Tibial nerve (tissue), 4 donors: ENCODE data around the gene PRPSAP1. TPM values are rescaled to one million over a fixed set of nuclear protein-coding genes. Genes with fewer than 3 reads are reported as not detected.

Experiments
- DNase-seq, 2 donors: peaks; one replicate each; pipeline ENCODE4 v3.0.0-alpha.2; 2019; ENCODE audit warnings: low spot score in 2 of 2
- H3K27ac ChIP-seq, 4 donors: fragments of 200-600 bp; sonication (generic) in 3 of 4; one replicate each; pipeline ENCODE4 v1.5.1; 2017 to 2019; ENCODE audit warnings: mild to moderate bottlenecking in 1 of 4
- H3K27me3 ChIP-seq, 2 donors: fragments of 200-600 bp; sonication (generic) in 1 of 2; one replicate each; pipeline versions ENCODE4 v1.5.1 to v1.6.0; 2017 to 2019
- H3K36me3 ChIP-seq, 3 donors: fragments of 200-600 bp; sonication (generic); one replicate each; pipeline ENCODE4 v1.5.1; 2018 to 2019
- H3K4me1 ChIP-seq, 4 donors: fragments of 200-600 bp; sonication (generic) in 3 of 4; one replicate each; pipeline ENCODE4 v1.5.1; 2017 to 2019
- H3K4me3 ChIP-seq, 4 donors: fragments of 200-600 bp; sonication (generic) in 3 of 4; one replicate each; pipeline ENCODE4 v1.5.1; 2017 to 2019; ENCODE audit warnings: mild to moderate bottlenecking in 1 of 4, moderate library complexity in 1 of 4
- H3K9me3 ChIP-seq, 4 donors: fragments of 200-600 bp; sonication (generic) in 3 of 4; one replicate each; pipeline ENCODE4 v1.5.1; 2017 to 2019
- EP300 ChIP-seq, 2 donors: sonication (generic); formaldehyde crosslinking; IDR thresholded peaks; one replicate each; pipeline ENCODE4 v1.6.1; 2017; ENCODE audit warnings: antibody characterized with exemption in 2 of 2, mild to moderate bottlenecking in 1 of 2
- POLR2A ChIP-seq, 2 donors: fragments of 450-650 bp; IDR thresholded peaks; one replicate each; pipeline ENCODE4 v1.6.1; 2017; ENCODE audit warnings: antibody characterized with exemption in 2 of 2, mild to moderate bottlenecking in 2 of 2, moderate library complexity in 2 of 2
- WGBS, 2 donors: methylation state at CpG; one replicate each; pipeline ENCODE4 v1.1.5; 2018; 5-methylcytosine and 5-hydroxymethylcytosine counted together
- total RNA-seq, 4 donors: library from RNA; depleted of rRNA; stranded (reverse); fragments of >200 nt; gene quantifications; one replicate each; pipeline ENCODE4 v1.1.0, GENCODE V29; 2016
- TF ChIP-seq, protein P1 (sequence below), 5 experiments: fragments of 200-600 bp in 3 of 5; fragments of 450-650 bp in 2 of 5; sonication (generic) in 3 of 5; IDR thresholded peaks; one replicate each; pipeline ENCODE4 v1.5.1; 2016 to 2019; ENCODE audit warnings: antibody characterized with exemption in 5 of 5, mild to moderate bottlenecking in 3 of 5, moderate library complexity in 2 of 5

PRPSAP1 gene
- total RNA-seq, 4 donors from 2014 or later: 66.8 to 108 (median 96.2) TPM

DNA sequence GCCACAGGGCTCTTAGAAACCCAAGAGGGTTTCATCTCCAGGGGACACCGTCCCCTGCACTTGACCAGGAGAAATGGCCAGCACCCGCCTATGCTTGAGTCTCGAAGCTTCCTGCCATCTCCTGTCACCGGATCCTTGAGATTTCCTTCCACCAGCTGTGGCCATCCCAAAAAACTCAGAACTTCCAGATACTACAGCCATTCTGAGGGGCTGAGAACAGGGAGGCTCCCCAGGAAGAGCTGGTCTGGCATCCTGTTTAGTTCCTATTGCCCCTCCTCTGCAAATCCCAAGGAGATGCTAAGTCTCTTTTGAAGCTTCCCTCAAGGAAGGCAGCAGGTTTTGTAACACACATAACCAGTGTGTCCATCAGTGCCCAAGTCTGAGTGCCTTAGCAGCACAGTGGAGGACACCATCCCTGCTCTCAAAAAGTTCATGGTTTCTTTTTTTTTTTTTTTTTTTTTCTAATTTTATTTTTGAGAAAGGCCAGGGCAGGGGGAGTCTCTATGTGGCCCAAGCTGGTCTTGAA, 86.6 kb downstream of the PRPSAP1 start:
- Histone ChIP-seq H3K36me3 (peaks cover 0 to 23% (median 0%) of the 10 kb centered on the region in 3 donors), H3K27ac (peak overlapping the region in 3 of 4 donors; percentile 85 to 97 (median 94)), H3K4me3 (peak overlapping the region; percentile 62 to 99 (median 78)), H3K27me3 (no peaks in the 10 kb centered on the region), H3K4me1 (peaks cover 0 to 85% (median 70%) of the 10 kb centered on the region in 4 donors), H3K9me3 (no peaks in the 10 kb centered on the region)
- no peak for DNase-seq
- 68 to 70% methylated on average over 4 of the region's 4 CpGs for WGBS, 2 donors
- no peak for TF ChIP-seq POLR2A (IDR thresholded peaks at IDR 0.05)
- TF ChIP-seq, protein P1, sequence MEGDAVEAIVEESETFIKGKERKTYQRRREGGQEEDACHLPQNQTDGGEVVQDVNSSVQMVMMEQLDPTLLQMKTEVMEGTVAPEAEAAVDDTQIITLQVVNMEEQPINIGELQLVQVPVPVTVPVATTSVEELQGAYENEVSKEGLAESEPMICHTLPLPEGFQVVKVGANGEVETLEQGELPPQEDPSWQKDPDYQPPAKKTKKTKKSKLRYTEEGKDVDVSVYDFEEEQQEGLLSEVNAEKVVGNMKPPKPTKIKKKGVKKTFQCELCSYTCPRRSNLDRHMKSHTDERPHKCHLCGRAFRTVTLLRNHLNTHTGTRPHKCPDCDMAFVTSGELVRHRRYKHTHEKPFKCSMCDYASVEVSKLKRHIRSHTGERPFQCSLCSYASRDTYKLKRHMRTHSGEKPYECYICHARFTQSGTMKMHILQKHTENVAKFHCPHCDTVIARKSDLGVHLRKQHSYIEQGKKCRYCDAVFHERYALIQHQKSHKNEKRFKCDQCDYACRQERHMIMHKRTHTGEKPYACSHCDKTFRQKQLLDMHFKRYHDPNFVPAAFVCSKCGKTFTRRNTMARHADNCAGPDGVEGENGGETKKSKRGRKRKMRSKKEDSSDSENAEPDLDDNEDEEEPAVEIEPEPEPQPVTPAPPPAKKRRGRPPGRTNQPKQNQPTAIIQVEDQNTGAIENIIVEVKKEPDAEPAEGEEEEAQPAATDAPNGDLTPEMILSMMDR (IDR thresholded peaks at IDR 0.05): no peak
- TF ChIP-seq EP300 (IDR thresholded peaks at IDR 0.05): no peak

DNA sequence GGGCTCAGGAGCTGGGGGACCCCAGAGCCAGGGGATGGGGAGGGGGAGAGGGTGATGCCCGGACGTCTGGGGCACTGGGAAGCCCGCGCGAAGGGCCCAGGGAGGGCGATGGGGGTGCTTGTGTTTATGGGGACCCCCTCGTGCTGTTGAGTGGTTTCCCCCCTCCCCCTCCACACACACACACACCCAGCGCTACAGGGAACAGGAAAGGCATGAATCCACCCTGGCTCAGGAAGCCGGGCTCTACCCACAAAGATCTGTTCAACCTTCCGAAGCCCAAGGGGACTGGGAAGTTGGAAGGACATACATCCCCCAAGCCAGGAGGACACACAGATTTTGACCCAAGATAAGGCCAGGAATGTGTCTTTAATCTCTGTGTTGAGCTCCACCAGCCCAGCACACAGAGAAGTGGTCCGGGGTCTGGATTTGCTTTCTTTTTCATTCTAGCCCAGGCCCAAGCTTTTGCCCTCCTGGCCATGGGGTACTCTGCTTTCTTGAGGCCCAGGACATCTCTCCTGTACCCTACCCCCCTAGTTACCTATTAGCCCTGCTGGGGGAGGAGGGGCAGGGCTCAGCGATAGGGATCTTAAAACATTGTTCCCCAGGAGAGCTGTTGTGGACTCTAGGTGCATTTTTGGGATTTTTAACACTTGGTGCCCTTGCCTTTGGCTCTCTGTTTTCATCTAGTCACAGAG, 87.3 kb downstream of the PRPSAP1 start:
- Histone ChIP-seq H3K36me3 (peaks cover 0 to 23% (median 0%) of the 10 kb centered on the region in 3 donors), H3K27me3 (no peaks in the 10 kb centered on the region), H3K4me1 (peaks cover 0 to 85% (median 66%) of the 10 kb centered on the region in 4 donors), H3K27ac (peak overlapping the region; percentile 57 to 97 (median 90)), H3K4me3 (peak overlapping the region; percentile 62 to 99 (median 78)), H3K9me3 (no peaks in the 10 kb centered on the region)
- no peak for DNase-seq
- WGBS, 2 donors: 2% methylated on average over 8 to 12 of the region's 12 CpGs
- TF ChIP-seq POLR2A (IDR thresholded peaks at IDR 0.05) (no peak), EP300 (IDR thresholded peaks at IDR 0.05) (no peak)
- TF ChIP-seq, protein P1 (IDR thresholded peaks at IDR 0.05): no peak

DNA sequence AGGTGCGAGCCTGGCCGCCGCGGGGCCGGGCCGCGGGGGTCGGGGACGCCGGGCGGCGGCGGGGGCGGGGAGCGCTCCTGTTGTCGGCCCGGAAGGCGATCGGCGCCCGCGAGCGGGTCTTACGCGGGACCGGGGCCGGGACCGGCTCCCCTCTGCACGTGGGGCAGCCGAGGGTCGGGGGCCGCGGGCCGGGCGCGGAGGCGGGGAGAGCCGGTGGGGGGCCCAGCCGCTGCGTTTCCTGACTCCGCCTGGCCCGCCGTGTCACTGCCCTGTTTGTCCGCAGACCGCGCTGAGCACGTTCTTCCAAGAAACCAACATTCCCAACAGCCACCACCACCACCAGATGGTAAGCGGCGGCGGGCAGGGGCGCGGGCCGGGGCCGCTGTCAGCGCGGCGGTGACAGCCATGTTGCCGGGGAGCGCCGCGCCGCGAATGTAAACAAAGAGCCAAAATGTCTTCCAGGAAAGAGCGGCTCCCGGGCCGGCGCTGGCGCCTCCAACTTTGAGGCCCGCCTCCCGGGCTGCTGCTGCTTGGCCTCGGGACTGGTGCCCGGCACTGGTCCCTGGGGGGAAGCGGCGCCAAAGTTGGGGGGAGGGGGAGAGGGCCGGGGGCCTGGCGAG, 88.0 kb downstream of the PRPSAP1 start:
- H3K36me3 ChIP-seq: peaks cover 0 to 19% (median 0%) of the 10 kb centered on the region in 3 donors
- peaks cover 0 to 84% (median 60%) of the 10 kb centered on the region in 4 donors for H3K4me1 ChIP-seq
- H3K27ac ChIP-seq: peak overlapping the region; percentile 57 to 97 (median 90)
- H3K27me3 ChIP-seq: no peaks in the 10 kb centered on the region
- no peaks in the 10 kb centered on the region for H3K9me3 ChIP-seq
- DNase-seq: peak in 1 of 2 donors; percentile 40
- WGBS, 2 donors: 1 to 3% methylated on average over 14 to 26 of the region's 76 CpGs
- H3K4me3 ChIP-seq: peak overlapping the region; percentile 62 to 99 (median 78)
- TF ChIP-seq EP300 (IDR thresholded peaks at IDR 0.05) (peak in 1 of 2 donors; percentile 25), POLR2A (IDR thresholded peaks at IDR 0.05) (no peak)
- TF ChIP-seq, protein P1 (IDR thresholded peaks at IDR 0.05): no peak

DNA sequence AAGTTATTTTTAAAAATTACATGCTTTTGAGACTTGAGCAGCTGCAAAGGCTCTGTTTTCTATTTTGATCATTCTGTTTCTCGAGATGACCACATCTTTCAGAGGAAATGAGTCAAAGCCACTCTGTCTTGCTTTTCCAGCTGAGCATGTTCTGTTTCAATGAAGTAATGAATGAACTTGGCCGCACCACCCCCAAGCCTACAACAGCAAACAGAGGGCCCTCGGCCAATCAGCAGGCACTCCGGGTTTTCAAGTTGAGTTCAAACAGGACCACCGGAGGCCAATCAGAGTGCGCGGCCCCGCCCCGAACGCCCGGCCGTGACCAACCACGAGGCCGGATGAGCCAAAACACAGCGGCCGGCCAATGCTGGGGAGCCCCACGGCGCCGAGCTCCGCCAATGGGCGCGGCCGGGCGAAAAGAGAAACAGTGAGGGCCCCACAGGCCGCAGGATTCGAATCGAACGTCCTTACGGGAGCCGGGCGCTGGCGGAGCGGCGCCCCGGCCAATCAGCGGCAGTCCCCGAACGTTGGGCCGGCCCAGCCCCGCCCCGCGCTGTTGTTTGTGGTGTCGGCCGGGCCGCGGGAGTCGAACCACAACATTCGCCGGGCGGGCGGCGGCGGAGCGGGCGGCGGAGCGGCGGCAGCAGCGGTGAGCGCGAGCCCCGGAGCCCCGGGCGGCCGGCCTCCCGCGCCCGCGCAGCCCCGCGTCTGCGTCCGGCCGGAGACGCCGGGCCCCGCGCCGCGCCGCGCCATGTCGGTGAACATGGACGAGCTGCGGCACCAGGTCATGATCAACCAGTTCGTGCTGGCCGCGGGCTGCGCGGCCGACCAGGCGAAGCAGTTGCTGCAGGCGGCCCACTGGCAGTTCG, 88.7 kb downstream of the PRPSAP1 start, which contains the start of gene UBALD2:
Gene UBALD2, plus strand, starts transcription at position 594 of the 869 bp plus-strand sequence. Its CDS starts 158 bp downstream, at position 752.
- peak; percentile 98 to 99 for DNase-seq
- WGBS, 2 donors: 0 to 1% methylated on average over 40 to 49 of the region's 94 CpGs
- H3K9me3 ChIP-seq: no peaks in the 10 kb centered on the region

More for the DNA sequence above, 88.7 kb downstream of the PRPSAP1 start, which contains the start of gene UBALD2:
- H3K4me1 ChIP-seq: peaks cover 0 to 84% (median 63%) of the 10 kb centered on the region in 4 donors
- peak within 1 kb of the TSS; percentile 62 to 99 (median 78) for H3K4me3 ChIP-seq
- no peaks in the 10 kb centered on the region for H3K27me3 ChIP-seq
- H3K36me3 ChIP-seq: peaks cover 0 to 12% (median 0%) of the 10 kb centered on the region in 3 donors
- peak within 1 kb of the TSS; percentile 57 to 97 (median 90) for H3K27ac ChIP-seq
- TF ChIP-seq, protein P1 (IDR thresholded peaks at IDR 0.05): peak in 2 of 5 experiments; percentile 79 to 83
- TF ChIP-seq POLR2A (IDR thresholded peaks at IDR 0.05) (peak; percentile 92 to 94), EP300 (IDR thresholded peaks at IDR 0.05) (peak; percentile 76 to 88)
